IMR-90 (cell line): ENCODE results near the gene RAI1. TPM values are rescaled to one million over a fixed set of nuclear protein-coding genes. Genes with fewer than 3 reads are reported as not detected.

ENCODE experiments used
- ATAC-seq: fragments of 200-7000 bp; cut with Tn5 transposase; 2 replicates; pipeline ENCODE4 v1.9.1; 2020; ENCODE audit warnings: low read depth, mild to moderate bottlenecking, moderate library complexity
- BruUV-seq: library from RNA; stranded (reverse); fragments of 400-500 nt; replicated peaks from 2 replicates; lab custom pipeline; 2021; lab: Mats Ljungman, UMichigan
- CTCF ChIA-PET: fragments of 300-600 bp; formaldehyde crosslinking; extraction: SDS; loops from one replicate; lab custom pipeline; 2021; ENCODE audit warnings: antibody characterized with exemption; lab: Yijun Ruan, JAX
- POLR2A ChIA-PET: fragments of 300-600 bp; sonication (Branson Sonifier 250); formaldehyde crosslinking; loops from one replicate; lab custom pipeline; 2022; ENCODE audit warnings: antibody characterized with exemption; ENCODE audit not compliant: unreplicated experiment; lab: Charles Lee
- DNase-seq: peaks from one replicate; pipeline ENCODE4 v3.0.0; 2013
- H2AFZ ChIP-seq: replicated peaks from 2 replicates; pipeline ENCODE3; 2013; ENCODE audit warnings: low read length, mild to moderate bottlenecking; ENCODE audit not compliant: poor library complexity
- H2AK5ac ChIP-seq: 2 replicates; pipeline ENCODE4 v1.6.1; 2013; ENCODE audit warnings: low read depth, low read length, inconsistent platforms
- H2AK9ac ChIP-seq: replicated peaks from 2 replicates; pipeline ENCODE3; 2013; ENCODE audit warnings: mild to moderate bottlenecking, low read depth, low read length, moderate library complexity; ENCODE audit not compliant: poor library complexity
- H2BK120ac ChIP-seq: 2 replicates; pipeline ENCODE4 v1.6.1; 2013; ENCODE audit warnings: low read depth, low read length, inconsistent platforms
- H2BK15ac ChIP-seq: 3 replicates; pipeline ENCODE4 v1.6.1; 2013; ENCODE audit warnings: low read depth, low read length, inconsistent platforms
- H2BK20ac ChIP-seq: 2 replicates; pipeline ENCODE4 v1.6.1; 2013; ENCODE audit warnings: low read depth, mild to moderate bottlenecking, inconsistent platforms, low read length, moderate library complexity
- H2BK5ac ChIP-seq: 2 replicates; pipeline ENCODE4 v1.6.1; 2013; ENCODE audit warnings: mild to moderate bottlenecking, low read depth, low read length, inconsistent platforms; ENCODE audit not compliant: poor library complexity, severe bottlenecking
- H3K14ac ChIP-seq: replicated peaks from 2 replicates; pipeline ENCODE4 v1.6.1; 2013; ENCODE audit warnings: low read depth, low read length, inconsistent platforms
- H3K18ac ChIP-seq: 2 replicates; pipeline ENCODE4 v1.6.1; 2013; ENCODE audit warnings: low read depth, low read length, control low read depth
- H3K23ac ChIP-seq: 2 replicates; pipeline ENCODE4 v1.6.1; 2013; ENCODE audit warnings: low read depth, low read length, inconsistent platforms
- H3K27ac ChIP-seq: 2 replicates; pipeline ENCODE4 v1.5.1; 2013; ENCODE audit warnings: mild to moderate bottlenecking, control low read depth, low read length; ENCODE audit not compliant: insufficient read depth
- H3K27me3 ChIP-seq: 2 replicates; pipeline ENCODE4 v1.6.1; 2013; ENCODE audit warnings: low read length; ENCODE audit not compliant: control insufficient read depth, insufficient read depth
- H3K36me3 ChIP-seq: 2 replicates; pipeline ENCODE4 v1.6.1; 2013; ENCODE audit warnings: low read length, mixed read lengths; ENCODE audit not compliant: control insufficient read depth, insufficient read depth
- H3K4ac ChIP-seq: 2 replicates; pipeline ENCODE4 v1.6.1; 2013; ENCODE audit warnings: low read depth, low read length, inconsistent platforms
- H3K4me1 ChIP-seq: 2 replicates; pipeline ENCODE4 v1.6.1; 2013; ENCODE audit warnings: low read length, mixed read lengths; ENCODE audit not compliant: control insufficient read depth, insufficient read depth
- H3K4me2 ChIP-seq: 2 replicates; pipeline ENCODE4 v1.6.1; 2013; ENCODE audit warnings: low read depth, mild to moderate bottlenecking, control low read depth, low read length, moderate library complexity
- H3K4me3 ChIP-seq: 2 replicates; pipeline ENCODE4 v1.5.1; 2013; ENCODE audit warnings: low read depth, mild to moderate bottlenecking, control low read depth, low read length, moderate library complexity; ENCODE audit not compliant: insufficient read depth
- H3K56ac ChIP-seq: 2 replicates; pipeline ENCODE4 v1.6.1; 2013; ENCODE audit warnings: low read length, inconsistent platforms; ENCODE audit not compliant: insufficient read depth; ENCODE audit errors: extremely low read depth
- H3K79me1 ChIP-seq, 2 experiments: 2 replicates each; pipeline ENCODE4 v1.6.1; 2013; ENCODE audit warnings: low read length in 2 of 2, inconsistent platforms in 1 of 2, low read depth in 1 of 2
- H3K9ac ChIP-seq: 2 replicates; pipeline ENCODE4 v1.6.1; 2013; ENCODE audit warnings: low read depth, low read length, control low read depth
- H3K9me1 ChIP-seq: 2 replicates; pipeline ENCODE4 v1.6.1; 2013; ENCODE audit warnings: low read length, inconsistent platforms; ENCODE audit not compliant: insufficient read depth
- H3K9me3 ChIP-seq: 2 replicates; pipeline ENCODE4 v1.6.1; 2013; ENCODE audit warnings: low read length; ENCODE audit not compliant: control insufficient read depth, insufficient read depth
- H4K20me1 ChIP-seq: 2 replicates; pipeline ENCODE4 v1.6.1; 2013; ENCODE audit warnings: low read length, inconsistent platforms; ENCODE audit not compliant: insufficient read depth
- H4K5ac ChIP-seq: 2 replicates; pipeline ENCODE4 v1.6.1; 2013; ENCODE audit warnings: mild to moderate bottlenecking, low read depth, low read length, control low read depth
- H4K8ac ChIP-seq, 2 experiments: 2 replicates each; pipeline ENCODE4 v1.6.1; 2013; ENCODE audit warnings: low read depth in 2 of 2, low read length in 2 of 2, control low read depth in 1 of 2, inconsistent platforms in 1 of 2
- H4K91ac ChIP-seq: 2 replicates; pipeline ENCODE4 v1.6.1; 2013; ENCODE audit warnings: low read depth, low read length, inconsistent platforms; ENCODE audit not compliant: insufficient read depth
- BHLHE40 ChIP-seq: fragments of 150-350 bp; IDR thresholded peaks from 2 replicates; pipeline ENCODE4 v1.6.1; 2016; ENCODE audit warnings: mild to moderate bottlenecking, low read depth, low read length
- CHD1 ChIP-seq: IDR thresholded peaks from 2 replicates; pipeline ENCODE4 v1.6.1; 2012; ENCODE audit warnings: low read depth, low read length, improper control_type of control experiment
- CTCF ChIP-seq: conservative IDR thresholded peaks from 2 replicates; pipeline ENCODE4 v1.5.1; 2012; ENCODE audit warnings: mild to moderate bottlenecking, low read depth, low read length, improper control_type of control experiment
- ELK1 ChIP-seq: fragments of 150-350 bp; IDR thresholded peaks from 2 replicates; pipeline ENCODE4 v1.6.1; 2016; ENCODE audit warnings: low read depth, mild to moderate bottlenecking, low read length, moderate library complexity, borderline replicate concordance
- FOS ChIP-seq: fragments of 150-350 bp; IDR thresholded peaks from 2 replicates; pipeline ENCODE4 v1.6.1; 2016; ENCODE audit warnings: low read depth, low read length
- MAFK ChIP-seq: IDR thresholded peaks from 2 replicates; pipeline ENCODE4 v1.6.1; 2012; ENCODE audit warnings: low read depth, low read length, improper control_type of control experiment
- MAZ ChIP-seq: IDR thresholded peaks from 2 replicates; pipeline ENCODE4 v1.6.1; 2012; ENCODE audit warnings: low read depth, mild to moderate bottlenecking, low read length, improper control_type of control experiment, moderate library complexity, borderline replicate concordance
- MXI1 ChIP-seq: IDR thresholded peaks from 2 replicates; pipeline ENCODE4 v1.6.1; 2012; ENCODE audit warnings: low read depth, mild to moderate bottlenecking, low read length, moderate library complexity, borderline replicate concordance
- NFE2L2 ChIP-seq: fragments of 150-350 bp; IDR thresholded peaks from 2 replicates; pipeline ENCODE4 v1.6.1; 2016; ENCODE audit warnings: low read depth, mild to moderate bottlenecking, low read length
- POLR2A ChIP-seq: IDR thresholded peaks from 2 replicates; pipeline ENCODE4 v1.6.1; 2012; ENCODE audit warnings: mild to moderate bottlenecking, low read depth, low read length
- RAD21 ChIP-seq: IDR thresholded peaks from 2 replicates; pipeline ENCODE4 v1.6.1; 2012; ENCODE audit warnings: low read length, improper control_type of control experiment
- RCOR1 ChIP-seq: IDR thresholded peaks from 2 replicates; pipeline ENCODE4 v1.6.1; 2012; ENCODE audit warnings: mild to moderate bottlenecking, low read length, improper control_type of control experiment; ENCODE audit not compliant: insufficient replicate concordance
- RFX5 ChIP-seq: IDR thresholded peaks from 2 replicates; pipeline ENCODE4 v1.8.0; 2012; ENCODE audit warnings: low read depth, mild to moderate bottlenecking, low read length, moderate library complexity
- USF2 ChIP-seq: fragments of 150-350 bp; IDR thresholded peaks from 2 replicates; pipeline ENCODE4 v1.6.1; 2017; ENCODE audit warnings: mild to moderate bottlenecking, antibody characterized with exemption, low read length, low read depth
- WGBS, 2 experiments: methylation state at CpG; one replicate each; pipeline versions ENCODE4 v1.1.5 to v1.1.7; 2013; ENCODE audit warnings: missing lambda C conversion rate in 2 of 2; ENCODE audit not compliant: insufficient read length in 1 of 2; ENCODE audit errors: extremely low coverage in 2 of 2; 5-methylcytosine and 5-hydroxymethylcytosine counted together
- dilution Hi-C: fragments of 300-500 bp; cut with HindIII; formaldehyde crosslinking; loops from one replicate; pipeline ENCODE4 v1.14.3; 2018; ENCODE audit warnings: low sequenced_read_pairs; ENCODE audit not compliant: unreplicated experiment
- in situ Hi-C: fragments of 300-500 bp; cut with MboI; formaldehyde crosslinking; loops from 3 replicates; pipeline ENCODE4 v1.14.3; 2019; ENCODE audit warnings: low sequenced_read_pairs, inconsistent platforms, mixed read lengths
- intact Hi-C: fragments of 100-400 bp; cut with micrococcal nuclease; formaldehyde crosslinking; loops from 2 replicates; pipeline ENCODE4 v1.10.0; 2022
- polyA plus RNA-seq, 3 experiments: library from polyadenylated mRNA; depleted of rRNA; stranded (reverse); fragments of >200 nt; gene quantifications; 2 replicates each; pipeline ENCODE4 v1.2.3, GENCODE V29; 2012; ENCODE audit warnings: low replicate concordance in 1 of 3
- total RNA-seq: library from RNA; depleted of rRNA; stranded (reverse); fragments of >200 nt; gene quantifications from 2 replicates; pipeline ENCODE4 v1.2.3, GENCODE V29; 2012

RAI1 gene
- total and polyA plus RNA-seq, 2 of the 4 experiments (the other 2 are of a cell fraction), result 1.8 to 10.5 TPM

- DNase-seq (no peak), ATAC-seq (no peak)
- no CpG with 5 or more reads among the region's 8 CpGs for WGBS, 2 experiments
- Histone ChIP-seq H3K36me3 (no peaks in the 10 kb centered on the region; the same call in 1 of the 2 replicates), H3K18ac (no peak overlapping the region), H3K14ac (no peak overlapping the region), H3K27ac (no peak overlapping the region), H4K20me1 (no peaks in the 10 kb centered on the region), H2AFZ (no peak overlapping the region), H3K9me1 (peaks cover 10% of the 10 kb centered on the region), H3K56ac (no peak overlapping the region), H3K4me3 (no peak overlapping the region), H3K27me3 (no peaks in the 10 kb centered on the region), H4K91ac (no peak overlapping the region), H3K9me3 (no peaks in the 10 kb centered on the region), H3K4me1 (peaks cover 14% of the 10 kb centered on the region; the same call in 1 of the 2 replicates), H2AK9ac (no peak overlapping the region), H3K9ac (no peak overlapping the region), H2BK15ac (no peak overlapping the region), H2BK20ac (no peak overlapping the region), H4K8ac (no peak overlapping the region), H2BK5ac (no peak overlapping the region), H2BK120ac (no peak overlapping the region), H3K4me2 (no peak overlapping the region), H3K4ac (no peak overlapping the region), H3K23ac (no peak overlapping the region), H2AK5ac (no peak overlapping the region), H3K79me1 (no peaks in the 10 kb centered on the region), H4K5ac (no peak overlapping the region)
- in situ Hi-C loops (no loop called here), intact Hi-C loops (no loop called here), dilution Hi-C loops (no loop called here)
- BruUV-seq, result no TSS peak
- TF ChIP-seq NFE2L2 (no peak), POLR2A (no peak), MAFK (no peak), BHLHE40 (no peak), RCOR1 (no peak), ELK1 (no peak), CHD1 (no peak), CTCF (no peak), RAD21 (no peak), USF2 (no peak), FOS (no peak), MXI1 (no peak), MAZ (no peak), RFX5 (no peak)
- CTCF ChIA-PET, result no interaction called here
- POLR2A ChIA-PET, result no interaction called here
These were observed 172.7 kb downstream of the RAI1 start for GRCh38 chr17:17853811-17854447.
